Activated CD8-positive, alpha-beta memory T cell treated with anti-CD3 and anti-CD28 coated beads for 1 hour (primary cell): Measurements from ENCODE around the gene CTNNA1.

Source experiments
- DNase-seq, 2 donors: peaks; one replicate each; pipeline ENCODE4 v3.0.0-alpha.2; 2020; ENCODE audit warnings: low read depth in 1 of 2; ENCODE audit errors: extremely low read depth in 1 of 2

Gene CTNNA1

GRCh38 chr5:138926688-138927448, 173.6 kb downstream of the CTNNA1 start:
- no peak for DNase-seq

- no peak for DNase-seq
These were observed 174.3 kb downstream of the CTNNA1 start for GRCh38 chr5:138927544-138927943.

GRCh38 chr5:138927979-138928378, 174.8 kb downstream of the CTNNA1 start:
- no peak for DNase-seq

GRCh38 chr5:138929571-138929955, 176.3 kb downstream of the CTNNA1 start:
- no peak for DNase-seq

- DNase-seq = no peak
These were observed 177.3 kb downstream of the CTNNA1 start for GRCh38 chr5:138930371-138931097.

- no peak for DNase-seq
These were observed 179.1 kb downstream of the CTNNA1 start for GRCh38 chr5:138932171-138932810.

- DNase-seq = no peak
These were observed 180.5 kb downstream of the CTNNA1 start for GRCh38 chr5:138933522-138934290.

- no peak for DNase-seq
These were observed 181.7 kb downstream of the CTNNA1 start for GRCh38 chr5:138934971-138935370.

GRCh38 chr5:138935466-138935865, 182.2 kb downstream of the CTNNA1 start:
- no peak for DNase-seq

GRCh38 chr5:138936225-138936967, 183.2 kb downstream of the CTNNA1 start:
- no peak for DNase-seq

- no peak for DNase-seq
These were observed 183.7 kb downstream of the CTNNA1 start for GRCh38 chr5:138936968-138937345.

GRCh38 chr5:138937392-138938387, 184.5 kb downstream of the CTNNA1 start:
- no peak for DNase-seq

GRCh38 chr5:138938526-138938925, 185.3 kb downstream of the CTNNA1 start:
- DNase-seq = no peak

- DNase-seq = no peak
These were observed 188.8 kb downstream of the CTNNA1 start for GRCh38 chr5:138942066-138942465.

- no peak for DNase-seq
These were observed 189.6 kb downstream of the CTNNA1 start for GRCh38 chr5:138942861-138943260.

GRCh38 chr5:138943599-138944173, 190.5 kb downstream of the CTNNA1 start:
- no peak for DNase-seq

GRCh38 chr5:138944527-138945322, 191.5 kb downstream of the CTNNA1 start:
- DNase-seq = no peak
